CD4-positive, alpha-beta T cell treated with Interleukin-12 subunit alpha and Interleukin-12 subunit beta, for 1 hour (primary cell): Measurements from ENCODE around the gene OR52K2.
A peak's percentile ranks its signal among the peaks of the same experiment; 100 is the strongest.
"Not testable (repeated sequence)": the region's sequence is repeated elsewhere in the genome, so short reads cannot be mapped to it uniquely, and the experiment has no call there.

Source experiments
- DNase-seq: peaks from one replicate; pipeline ENCODE4 v3.0.0-alpha.2; 2020

The OR52K2 gene

GRCh38 chr11:4448995-4449394, at the start of gene OR52K2:
Gene OR52K2 (plus strand): TSS chr11:4449295. CDS start chr11:4449340, 45 bp downstream.
- DNase-seq = no peak

- DNase-seq = not testable (repeated sequence)
These were observed 42.9 kb upstream of the OR52K2 start for GRCh38 chr11:4406206-4406605.

- no peak for DNase-seq
These were observed 32.8 kb upstream of the OR52K2 start for GRCh38 chr11:4416306-4416705.

GRCh38 chr11:4416816-4417215, 32.3 kb upstream of the OR52K2 start:
- DNase-seq = no peak

DNA sequence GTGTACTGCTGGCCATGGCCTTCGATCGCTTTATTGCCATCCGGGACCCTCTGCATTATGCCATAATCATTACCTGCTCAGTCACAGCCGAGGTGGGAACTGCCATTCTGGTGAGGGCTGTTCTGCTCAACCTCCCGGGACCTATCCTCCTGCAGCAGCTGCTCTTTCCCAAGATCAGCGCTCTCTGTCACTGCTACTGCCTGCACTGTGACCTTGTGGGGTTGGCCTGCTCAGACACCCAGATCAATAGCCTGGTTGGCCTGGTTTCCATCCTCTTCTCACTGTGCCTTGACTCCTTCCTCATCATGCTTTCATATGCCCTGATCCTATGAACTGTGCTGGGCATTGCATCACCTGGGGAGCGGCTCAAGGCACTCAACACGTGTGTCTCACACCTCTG, 30.7 kb upstream of the OR52K2 start:
- DNase-seq = no peak

GRCh38 chr11:4430051-4430450, 19.0 kb upstream of the OR52K2 start:
- no peak for DNase-seq

DNA sequence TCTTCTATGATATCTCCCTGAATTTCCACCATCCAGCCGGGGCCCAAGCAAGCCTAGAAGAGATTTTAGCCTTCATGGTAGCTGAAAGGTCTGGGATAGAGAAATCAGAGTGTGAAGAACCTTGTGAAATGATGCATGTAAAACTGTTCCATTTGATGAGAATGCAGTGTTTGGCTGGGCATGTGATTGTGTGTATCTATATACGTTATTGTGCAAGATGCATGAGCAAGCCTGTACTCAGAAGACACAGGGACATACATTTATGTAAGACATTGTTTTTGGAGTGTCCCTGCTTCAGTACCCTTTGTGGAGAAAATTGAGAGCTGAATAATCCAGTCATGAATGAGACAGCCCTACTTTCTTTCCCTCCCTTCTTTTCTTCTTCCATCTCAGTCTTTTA, 15.2 kb upstream of the OR52K2 start:
- no peak for DNase-seq

DNA sequence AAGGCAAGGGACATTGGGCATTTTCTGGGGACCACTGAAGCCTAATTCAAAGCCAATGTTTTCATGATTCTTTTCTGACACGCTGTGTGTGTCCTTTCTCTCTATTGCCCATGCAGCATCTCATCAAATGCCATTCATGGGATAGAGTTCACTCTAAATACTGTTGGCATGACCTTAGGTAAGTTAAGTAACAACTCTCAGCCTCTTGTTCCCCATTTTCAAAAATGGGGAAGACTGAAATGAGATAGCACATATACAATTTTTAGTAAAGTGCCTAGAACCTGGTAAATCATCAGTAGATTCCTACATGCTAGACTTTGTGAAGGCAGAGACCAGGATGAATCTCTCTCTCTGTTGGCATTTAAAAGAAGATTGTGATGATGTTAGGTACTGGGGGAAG, 12.7 kb upstream of the OR52K2 start:
- DNase-seq = no peak

GRCh38 chr11:4441515-4441914, 7.6 kb upstream of the OR52K2 start:
- no peak for DNase-seq

GRCh38 chr11:4443232-4443891, 5.7 kb upstream of the OR52K2 start:
- no peak for DNase-seq

GRCh38 chr11:4453118-4453517, 4.0 kb downstream of the OR52K2 start:
- no peak for DNase-seq

GRCh38 chr11:4454021-4454420, 4.9 kb downstream of the OR52K2 start:
- DNase-seq = no peak

- DNase-seq = peak; percentile 5
These were observed 6.3 kb downstream of the OR52K2 start for GRCh38 chr11:4455419-4455818.

- DNase-seq = no peak
These were observed 10.4 kb downstream of the OR52K2 start for GRCh38 chr11:4459500-4459899.

DNA sequence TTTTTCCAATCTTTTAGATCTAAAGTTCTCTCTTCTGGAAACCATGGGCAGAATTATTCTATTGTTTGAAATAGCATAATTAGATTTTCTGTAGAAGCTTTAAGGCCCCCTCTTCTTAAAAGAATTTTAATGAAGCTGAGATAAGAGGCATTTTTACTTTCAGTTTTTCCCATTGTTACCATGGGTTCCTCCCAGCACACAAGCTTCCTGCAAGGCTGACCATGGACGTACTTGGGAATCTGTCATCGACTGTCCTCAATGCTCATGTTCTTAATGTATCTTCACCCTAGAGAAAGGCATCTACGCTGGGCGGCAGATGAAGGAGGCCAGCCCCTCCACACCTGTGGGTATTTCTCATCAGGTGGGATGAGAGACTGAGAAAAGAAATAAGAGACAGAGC, 11.1 kb downstream of the OR52K2 start:
- DNase-seq = no peak

DNA sequence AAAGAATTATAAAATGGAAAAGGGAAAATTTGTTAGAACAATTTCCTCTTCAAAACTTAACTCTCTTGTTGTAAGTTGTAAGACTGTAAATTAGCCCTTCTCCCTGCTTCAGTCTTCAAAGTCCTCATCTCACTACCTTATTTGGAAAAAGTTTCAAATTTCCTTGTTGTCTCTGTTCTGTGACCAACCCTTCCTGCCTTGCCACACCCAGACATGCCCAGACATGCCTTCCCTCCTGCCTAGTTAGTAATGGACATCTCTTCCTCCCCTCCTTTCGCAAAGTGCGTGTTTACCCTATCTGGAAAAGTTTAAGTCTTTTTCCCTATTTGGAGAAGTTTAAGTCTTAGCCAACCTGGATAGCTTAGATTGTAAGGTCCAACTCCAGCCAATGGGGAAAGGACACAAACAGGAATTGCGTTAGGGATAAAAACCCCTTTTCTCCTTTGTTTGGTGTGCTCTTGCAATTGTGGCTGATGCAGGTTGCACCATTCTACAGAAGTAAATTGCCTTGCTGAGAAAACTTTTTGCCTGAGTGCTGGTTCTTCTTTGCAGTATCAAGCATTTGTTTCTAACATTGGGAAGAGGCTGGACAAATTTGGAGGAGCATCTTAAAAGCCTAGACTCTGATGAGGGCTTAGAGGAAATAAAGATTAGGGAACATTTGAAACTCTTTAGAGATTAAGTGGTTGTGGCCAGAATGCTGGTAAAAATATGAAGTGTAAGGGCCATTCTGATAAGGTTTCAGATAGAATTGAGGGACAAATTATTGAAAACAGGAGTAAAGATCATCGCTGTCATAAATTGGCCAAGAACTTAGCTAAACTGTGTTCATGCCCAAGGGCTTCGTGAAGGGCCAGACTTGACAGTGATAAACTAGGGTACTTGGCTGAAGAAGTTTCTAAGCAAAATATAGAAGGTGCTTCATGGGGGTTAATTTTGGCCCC, 15.4 kb downstream of the OR52K2 start:
- DNase-seq = no peak

DNA sequence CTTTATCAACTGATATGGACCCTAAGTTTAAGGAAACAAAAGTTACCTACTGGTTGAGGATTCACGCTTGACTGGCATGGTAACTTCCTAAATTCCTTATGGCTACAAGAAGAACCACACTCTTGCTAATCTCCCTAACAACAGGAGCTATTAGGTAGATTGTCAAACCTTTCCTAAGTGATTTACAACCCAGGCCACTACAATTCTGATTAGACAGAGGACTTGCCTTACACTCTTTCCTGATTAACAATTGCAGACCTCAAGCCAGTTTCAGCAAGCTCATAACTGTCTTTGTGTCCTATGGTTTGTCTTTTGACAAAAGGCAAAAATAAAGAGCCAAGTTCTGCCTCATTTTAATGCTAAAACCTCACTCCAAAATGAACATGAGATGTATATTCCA, 16.3 kb downstream of the OR52K2 start:
- no peak for DNase-seq

GRCh38 chr11:4466131-4466870, 17.2 kb downstream of the OR52K2 start:
- no peak for DNase-seq

DNA sequence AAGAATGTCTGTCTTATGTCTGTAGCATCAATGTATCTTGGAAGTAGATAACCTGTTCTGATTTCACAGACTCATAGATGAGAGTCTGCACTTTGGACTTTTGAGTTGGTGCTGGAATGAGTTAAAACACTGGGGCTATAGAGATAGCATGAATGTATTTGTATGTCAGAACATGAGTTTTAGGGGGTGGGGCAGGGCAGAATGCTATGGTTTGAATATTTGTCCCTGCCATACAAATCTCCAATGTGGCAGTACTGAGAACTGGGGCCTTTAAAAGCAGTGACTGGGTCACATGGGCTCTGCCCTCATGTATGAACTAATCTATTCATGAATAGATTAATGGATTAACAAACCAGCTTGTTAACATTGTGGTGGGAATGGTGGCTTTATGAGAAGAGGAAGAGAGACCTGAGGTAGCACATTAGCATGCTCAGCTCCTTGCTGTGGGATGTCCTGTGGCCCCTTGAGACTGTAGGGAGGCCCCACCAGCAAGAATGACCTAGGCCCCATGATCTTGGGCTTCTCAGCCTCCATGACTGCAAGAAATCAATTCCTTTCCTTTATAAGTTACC, 17.9 kb downstream of the OR52K2 start:
- no peak for DNase-seq

DNA sequence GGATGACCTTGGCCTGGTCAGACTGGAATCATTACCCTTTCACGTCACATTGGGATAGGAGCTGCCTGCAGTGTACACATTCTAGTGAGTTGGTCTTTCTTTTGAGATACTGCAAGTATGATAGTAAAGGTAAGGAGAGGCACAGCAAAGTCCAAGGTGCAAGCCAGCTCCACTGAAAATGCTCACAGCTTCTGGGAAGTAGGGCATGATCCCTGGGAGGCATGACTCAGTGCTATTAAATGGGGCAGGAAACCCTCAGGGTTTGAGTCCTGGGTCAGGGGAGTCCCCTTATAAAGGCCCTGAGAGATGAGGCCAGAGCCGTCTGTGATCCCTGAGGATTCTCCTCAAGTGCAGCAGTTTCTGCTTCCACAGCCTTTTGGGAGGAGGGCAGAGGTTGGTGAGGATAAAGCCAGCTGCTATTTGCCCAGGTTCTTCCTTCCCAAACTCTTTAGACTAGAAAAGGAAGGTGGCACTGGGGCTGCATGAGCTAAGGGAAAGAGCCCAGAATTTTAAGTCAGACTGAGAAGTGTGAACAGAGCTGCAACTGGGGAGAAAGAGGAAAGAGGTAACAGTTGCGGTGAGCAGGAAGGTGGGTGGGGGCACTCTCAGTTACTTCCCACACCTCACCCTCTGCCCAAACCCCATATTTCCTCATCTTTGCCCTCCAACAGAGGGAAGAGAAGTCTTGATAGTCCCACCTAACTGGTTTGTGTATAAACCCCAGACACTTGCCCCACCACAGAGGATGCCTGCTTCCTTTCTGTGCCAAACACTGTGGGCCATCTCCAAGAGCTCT, 18.9 kb downstream of the OR52K2 start:
- DNase-seq = no peak

- DNase-seq = no peak
These were observed 30.5 kb downstream of the OR52K2 start for GRCh38 chr11:4479644-4480043.

DNA sequence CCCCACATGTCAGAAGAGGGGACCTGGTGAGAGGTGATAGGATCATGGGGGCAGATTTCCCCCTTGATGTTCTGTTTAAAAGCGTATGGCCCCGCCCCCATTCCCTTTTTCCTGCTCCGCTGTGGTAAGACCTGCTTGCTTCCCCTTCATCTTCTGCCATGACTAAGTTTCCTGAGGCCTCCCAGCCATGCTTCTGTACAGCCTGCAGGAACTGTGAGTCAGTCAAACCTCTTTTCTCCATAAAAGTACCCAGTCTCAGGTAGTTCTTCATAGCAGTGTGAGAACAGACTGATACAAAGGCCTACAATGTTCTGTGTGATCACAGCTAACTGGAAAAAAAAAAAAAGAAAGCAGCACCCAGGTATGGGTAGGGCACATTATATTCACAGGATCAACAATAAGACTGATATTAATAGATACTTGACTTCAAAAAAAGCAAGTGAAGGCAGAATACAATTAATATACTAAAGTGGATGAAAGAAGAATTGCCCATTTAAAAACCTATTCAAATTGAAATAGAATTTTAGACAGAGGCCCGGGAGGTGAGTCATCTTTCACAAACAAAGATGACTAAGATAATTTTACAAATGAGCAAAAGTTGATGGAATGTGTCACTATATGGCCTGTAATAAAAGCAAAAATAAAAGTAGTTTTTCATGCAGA, 31.6 kb downstream of the OR52K2 start:
- DNase-seq = no peak
